ENCODE data around the gene PTPRT.

PTPRT gene

DNA sequence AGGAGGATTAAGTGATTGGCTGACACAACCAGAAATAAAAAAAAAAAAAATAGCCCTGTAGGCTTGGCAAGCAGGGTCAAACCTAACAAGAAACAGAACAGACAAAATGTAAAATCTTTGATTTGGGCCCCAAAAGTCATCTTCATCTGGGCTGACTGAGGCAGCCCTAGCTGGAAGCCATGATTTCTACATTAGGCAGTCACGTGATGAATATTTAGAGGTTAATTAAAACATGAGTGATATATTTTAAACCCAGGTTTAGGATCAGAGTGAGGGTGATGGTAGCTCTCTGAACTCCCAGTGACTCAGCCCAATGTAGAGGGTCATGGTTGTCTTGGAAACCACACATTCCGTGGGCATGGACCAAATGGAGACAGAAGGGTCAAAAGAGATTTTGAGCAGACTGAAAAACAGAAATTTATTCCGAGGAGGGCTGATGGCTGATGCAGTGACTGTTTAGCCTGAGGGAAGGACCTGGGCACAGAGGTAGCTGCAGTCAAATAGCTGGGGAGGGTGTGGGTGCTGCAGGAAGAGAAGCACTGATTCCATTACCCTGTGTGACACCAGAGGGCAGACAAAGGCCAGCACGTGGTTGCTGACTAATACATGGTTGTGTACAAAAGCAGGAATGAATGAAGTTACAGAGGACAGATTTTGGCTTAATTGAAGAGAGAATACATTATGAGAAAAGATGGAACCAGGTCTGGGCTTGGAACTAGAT, 998.4 kb downstream of the PTPRT start:
- DNase-seq (ENCODE audit: low spot score) = peak; percentile 35

DNA sequence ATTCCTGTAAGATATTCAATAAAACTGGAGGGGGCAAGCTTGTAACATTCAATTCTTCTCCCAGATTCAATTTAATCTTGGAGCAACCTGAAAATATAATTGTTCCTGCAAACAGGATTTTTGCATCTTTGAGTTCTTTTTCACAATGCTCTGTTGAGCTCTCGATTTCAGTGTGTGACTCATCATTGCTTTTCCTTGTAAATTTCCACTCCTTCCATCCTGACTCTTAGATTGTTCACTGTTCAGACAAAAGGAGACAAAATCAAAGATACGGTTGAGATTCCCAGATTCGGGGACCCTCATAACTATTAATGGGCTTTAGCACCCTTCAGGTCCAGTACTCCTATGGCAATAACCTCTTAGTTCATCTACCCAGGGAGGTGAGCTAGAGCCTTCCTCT, 999.6 kb downstream of the PTPRT start:
- no peak for DNase-seq (ENCODE audit: low spot score)

DNA sequence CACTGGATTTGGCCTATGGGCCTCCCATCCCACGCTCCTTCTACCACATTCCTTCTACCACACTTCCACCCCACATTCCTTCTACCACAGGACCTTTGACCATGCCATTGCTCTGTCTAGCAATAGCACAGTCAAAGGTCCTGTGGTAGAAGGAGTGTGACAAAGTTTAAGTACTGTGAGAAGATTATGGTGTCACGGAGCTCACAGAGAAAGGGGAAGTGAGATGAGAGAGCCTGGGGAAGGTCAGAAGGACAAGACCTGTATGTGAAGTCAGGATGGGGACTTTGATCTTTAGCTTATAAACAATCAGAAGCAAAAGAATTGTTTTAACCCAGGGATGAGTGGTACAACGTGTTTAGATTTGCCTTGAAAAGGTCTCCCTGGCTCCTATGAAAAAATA, 1003.4 kb downstream of the PTPRT start:
- no peak for DNase-seq (ENCODE audit: low spot score)

DNA sequence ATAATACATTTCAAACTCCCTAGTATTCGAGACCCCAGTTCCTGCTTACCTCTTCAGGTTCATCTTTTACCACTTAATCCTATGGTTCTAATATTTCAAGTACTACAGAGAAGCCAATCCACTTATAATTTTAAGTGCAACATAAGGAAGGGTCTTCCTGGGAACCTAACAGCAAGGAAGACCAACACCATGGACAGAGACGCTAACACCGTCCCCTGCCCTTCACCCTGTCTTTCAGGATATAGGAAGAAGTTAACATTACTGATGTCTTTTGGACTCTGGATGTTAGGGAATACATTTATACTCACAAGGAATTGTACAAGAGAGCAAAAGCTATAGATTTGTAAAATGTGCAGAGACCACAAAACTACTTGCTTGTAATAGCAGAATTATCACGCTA, 1006.6 kb downstream of the PTPRT start:
- DNase-seq (ENCODE audit: low spot score) = no peak

DNA sequence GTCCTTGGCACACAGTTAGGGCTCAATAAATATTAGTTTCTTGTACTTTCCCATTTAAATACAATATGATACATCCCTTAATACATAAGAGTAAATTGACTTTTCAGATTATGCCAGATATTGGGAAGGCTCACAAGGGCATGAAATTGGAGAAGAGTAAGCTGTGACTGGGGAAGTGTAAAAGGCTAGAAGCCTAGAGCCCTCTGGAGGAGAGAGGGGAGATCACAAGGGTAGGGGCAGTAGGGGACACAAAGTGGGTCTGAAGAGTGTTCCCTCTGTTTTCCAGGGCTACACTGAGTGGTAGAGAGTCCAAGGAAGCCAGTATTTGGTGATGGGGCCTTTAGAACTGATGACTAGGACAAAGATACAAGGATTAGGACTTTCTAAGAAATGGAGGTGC, 1008.6 kb downstream of the PTPRT start:
- DNase-seq (ENCODE audit: low spot score) = no peak

DNA sequence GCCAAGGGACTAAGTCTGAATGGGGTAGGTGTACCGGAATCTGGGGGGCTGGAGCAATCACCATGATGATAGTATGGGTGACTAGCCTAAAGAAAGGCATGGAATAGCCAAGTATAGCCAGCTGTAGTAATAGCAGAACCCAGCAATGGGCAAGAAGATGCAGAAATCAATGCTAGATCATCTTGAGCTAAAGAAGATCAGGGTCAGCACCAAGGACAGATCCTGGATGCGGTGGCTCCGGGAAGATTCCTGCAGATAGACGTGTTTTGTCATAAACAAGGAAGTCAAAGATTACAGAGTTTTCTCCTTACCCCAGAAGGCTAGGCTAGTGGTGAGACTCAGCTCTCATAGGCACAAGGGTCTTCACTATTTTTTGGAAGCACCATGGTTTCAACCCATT, 1009.9 kb downstream of the PTPRT start:
- peak; percentile 26 for DNase-seq (ENCODE audit: low spot score)

DNA sequence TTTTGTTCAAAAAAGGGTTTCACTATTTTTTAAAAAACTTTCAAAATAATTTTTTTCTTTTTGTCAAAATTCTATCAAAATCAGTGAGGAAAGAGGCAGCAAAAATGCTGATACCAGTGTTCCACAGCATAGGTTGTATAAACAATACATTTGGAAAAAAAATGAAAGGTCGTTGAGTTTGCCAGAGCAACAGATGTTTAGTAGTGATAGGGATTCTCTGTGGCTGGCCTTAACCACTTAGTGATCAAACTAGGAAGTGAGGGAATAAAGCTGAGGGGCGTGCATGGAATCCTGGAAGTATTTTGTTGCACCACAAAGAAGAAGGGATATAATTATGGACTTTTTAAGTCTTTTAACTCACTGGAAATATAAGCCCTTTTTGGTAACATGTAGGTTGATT, 1016.3 kb downstream of the PTPRT start:
- DNase-seq (ENCODE audit: low spot score) = no peak

DNA sequence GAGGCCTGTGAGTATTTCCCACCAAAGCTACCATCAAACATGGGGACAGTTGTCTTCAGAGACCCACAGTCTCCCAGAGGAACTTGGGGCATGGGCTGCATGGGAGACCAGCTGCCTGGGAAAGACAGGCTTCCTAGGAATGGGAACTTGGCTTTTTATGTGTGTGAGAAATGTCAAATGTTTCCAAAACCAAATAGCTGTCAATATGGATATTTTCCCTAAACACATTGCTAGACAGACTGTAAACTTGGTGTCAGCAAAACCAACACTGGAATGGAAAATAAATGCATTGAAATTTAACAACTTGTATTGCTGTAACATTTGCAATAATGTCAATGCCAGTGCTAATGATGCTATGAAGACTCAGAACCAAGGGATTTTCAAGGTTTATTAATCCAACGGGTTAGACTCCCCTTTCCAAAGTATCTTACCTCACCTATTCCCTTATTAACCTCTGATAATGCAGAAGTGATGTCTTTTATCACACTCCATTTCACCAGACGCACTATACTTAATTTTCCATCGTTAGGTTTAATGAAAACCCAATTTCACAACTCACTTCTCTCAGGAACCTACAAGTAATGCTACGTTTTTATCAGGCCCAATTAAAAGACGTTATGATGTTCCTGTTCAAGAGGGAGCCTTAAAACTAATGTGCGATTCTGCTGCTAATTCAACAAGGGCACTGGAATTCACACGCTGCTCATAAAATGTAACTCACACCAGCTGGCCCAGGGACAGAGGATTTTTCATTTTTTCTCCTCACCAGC, 1025.4 kb downstream of the PTPRT start:
- DNase-seq (ENCODE audit: low spot score) = no peak

DNA sequence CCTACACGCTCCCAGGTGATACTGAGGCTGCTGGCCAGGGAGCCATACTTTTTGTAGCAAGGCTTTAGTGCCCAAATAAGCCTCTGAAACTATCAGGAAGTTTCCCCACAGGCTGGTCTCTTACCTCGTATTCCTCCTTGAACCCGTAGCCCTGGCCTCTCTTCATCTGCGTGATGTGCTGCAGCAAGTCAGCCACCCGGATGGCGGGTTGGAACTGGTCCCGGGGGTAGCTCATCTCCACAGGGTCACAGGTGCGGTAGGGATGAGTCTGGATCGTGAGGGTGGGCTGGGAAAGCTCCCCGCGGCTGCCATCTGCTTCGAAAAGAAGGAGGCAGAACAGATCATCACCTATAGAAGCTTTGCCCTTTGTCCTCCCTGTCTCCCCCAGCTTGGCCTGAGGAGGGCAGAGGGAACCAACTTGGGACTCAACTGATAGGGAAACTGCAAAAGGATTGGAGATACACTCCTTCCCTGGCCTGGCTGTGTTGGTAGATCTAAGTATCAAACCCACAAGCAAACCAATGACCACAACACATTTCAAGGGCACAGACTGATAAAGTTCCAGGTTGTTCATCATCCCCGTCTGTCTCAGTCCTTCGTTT, 1028.4 kb downstream of the PTPRT start:
- DNase-seq (ENCODE audit: low spot score) = no peak

DNA sequence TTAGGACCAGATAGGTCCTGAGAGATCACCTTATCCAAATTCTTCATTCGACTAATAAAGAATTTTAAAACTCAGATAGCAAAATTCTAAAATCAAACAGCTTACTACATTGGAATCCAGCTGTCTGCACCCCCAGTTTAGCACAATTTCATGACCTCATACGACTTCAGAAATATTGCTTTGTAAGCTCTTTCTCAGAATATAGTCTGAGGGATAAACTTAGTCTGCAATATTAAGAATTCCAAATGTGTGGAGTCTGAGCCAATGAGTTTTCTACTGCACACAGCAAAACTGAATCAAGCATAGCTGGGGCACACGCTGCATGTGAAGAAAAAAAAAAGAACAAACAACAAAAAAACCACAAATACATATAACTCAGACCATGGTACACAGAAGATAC, 1029.9 kb downstream of the PTPRT start:
- no peak for DNase-seq (ENCODE audit: low spot score)

DNA sequence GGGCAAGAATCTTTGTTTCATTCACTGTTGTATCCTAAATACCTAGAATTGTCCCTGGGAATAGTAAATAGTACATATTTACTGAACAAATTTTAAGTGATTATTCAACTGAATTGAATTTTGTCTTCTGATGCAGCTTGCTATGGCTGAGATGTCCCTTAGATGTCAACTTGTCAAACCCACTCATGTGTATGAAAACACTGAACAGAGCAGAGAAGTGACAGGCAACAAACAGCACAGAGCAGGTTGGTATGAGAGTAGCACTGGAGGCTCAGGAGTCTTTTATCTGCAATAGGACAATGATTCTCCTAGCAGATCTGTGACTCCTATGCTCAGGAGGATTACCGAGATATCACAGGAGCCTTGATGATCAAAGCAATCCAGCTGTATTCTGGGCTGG, 1031.4 kb downstream of the PTPRT start:
- no peak for DNase-seq (ENCODE audit: low spot score)

DNA sequence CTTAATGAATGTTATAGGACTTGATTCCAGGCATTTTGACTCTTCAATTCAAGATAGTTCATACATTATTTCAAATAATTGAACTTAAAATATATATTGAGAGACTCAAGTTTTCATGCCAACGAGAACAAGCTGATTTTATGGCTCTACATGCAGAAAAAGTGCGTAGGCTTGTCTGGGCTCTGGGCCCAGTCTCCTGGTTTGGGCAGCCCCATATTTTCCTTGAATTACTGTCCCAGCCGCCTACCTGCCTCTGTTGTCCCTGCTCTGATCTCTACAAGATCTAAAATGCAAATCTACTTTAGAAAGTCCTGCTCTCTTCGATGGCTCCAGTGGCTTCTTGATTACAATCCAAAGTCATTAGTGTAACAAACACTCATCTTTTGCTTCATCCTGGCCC, 1034.1 kb downstream of the PTPRT start:
- DNase-seq (ENCODE audit: low spot score) = no peak

DNA sequence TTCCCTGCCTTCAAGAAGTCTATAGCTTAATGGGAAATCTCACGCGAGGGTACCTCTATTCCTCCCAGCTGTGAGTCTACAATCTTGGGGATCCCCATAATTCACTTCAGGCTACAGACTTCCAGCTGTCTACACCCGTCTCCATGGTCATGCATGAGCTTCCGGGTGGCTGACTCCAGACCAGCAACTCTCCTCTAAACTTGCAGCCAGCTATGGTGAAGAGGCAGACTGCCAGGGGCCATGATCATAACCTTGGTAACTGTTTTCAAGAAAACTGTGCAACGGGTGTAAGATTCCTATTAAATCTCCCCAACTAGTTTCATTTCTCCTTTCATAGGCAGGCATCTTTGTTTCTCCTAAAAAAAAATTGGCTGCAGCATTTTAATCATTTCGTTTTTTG, 1037.1 kb downstream of the PTPRT start:
- DNase-seq (ENCODE audit: low spot score) = no peak

DNA sequence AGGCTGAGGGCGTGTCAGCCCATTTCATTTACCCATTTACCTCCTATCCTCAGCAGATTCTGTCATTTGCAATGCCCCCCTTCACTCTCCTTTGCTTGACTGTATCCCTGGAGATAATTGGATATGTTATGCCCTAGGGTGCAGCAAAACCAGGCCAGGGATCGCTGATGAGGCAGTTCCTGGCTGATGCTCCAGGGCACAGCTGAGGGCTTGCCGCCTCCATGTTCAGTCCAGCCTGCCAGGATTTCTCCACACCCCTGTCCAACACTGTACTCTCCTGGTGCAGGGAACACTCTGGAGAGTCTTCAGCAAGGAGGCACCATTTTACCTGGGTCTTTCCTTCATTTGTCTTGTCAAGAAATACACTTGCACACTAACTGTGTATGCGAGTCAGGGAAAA, 1039.5 kb downstream of the PTPRT start:
- DNase-seq (ENCODE audit: low spot score) = no peak

DNA sequence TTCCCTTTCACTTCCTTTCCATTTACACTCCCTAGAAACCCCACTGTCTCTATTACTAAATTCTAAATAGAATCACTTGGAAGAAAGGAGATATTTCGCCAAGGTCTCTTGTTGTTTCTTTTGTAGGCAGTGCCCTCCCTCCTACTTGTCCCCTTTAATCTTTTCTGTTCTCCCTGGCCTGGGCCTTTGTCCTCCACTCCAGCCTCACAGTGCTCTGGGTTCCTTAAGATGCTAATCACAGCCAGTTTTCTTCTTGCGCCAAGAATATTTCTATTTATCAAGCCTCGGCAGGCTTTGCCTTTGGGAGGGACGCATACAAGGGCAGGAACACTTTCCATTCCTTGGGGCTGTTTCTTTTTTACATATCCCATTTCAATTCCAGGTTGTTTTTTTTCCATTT, 1051.0 kb downstream of the PTPRT start:
- no peak for DNase-seq (ENCODE audit: low spot score)

DNA sequence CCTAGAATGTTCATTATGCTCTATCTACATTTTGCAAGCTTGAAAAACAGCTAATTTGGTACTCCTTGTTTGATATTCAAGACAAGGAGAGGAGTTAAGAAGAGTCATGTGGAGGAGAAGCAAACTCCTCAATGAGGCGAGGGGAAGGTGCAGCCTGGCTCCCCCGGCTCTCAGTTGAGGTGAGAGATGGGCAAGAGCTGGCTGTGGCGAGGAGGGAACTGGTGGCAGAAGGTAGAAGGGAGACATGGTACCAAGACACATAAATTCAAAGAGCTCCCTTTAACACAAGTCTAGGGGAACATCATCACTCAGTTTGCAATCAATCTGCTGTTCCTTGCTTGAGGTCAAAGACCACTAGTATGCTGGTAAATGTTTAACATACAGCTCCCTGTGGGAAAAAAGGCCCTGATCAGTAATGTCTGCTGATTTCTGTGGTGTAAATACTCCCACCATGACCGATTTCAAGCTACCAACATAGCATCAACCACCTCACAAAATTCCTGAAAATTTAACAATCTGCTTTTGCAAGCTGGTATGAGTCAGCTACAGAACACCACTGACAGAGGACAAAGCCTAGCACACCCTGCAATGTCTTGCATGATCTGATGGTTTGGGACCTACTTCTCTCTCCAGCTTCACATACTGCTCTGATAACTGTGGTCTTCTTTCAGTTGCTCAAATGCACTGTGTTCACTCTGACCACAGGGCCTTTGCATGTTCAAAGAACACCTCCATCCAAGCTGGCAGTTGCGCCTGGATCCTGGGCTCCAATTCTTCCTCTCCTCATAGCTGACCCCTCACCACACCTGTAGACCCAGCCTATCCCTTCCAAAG, 1055.2 kb downstream of the PTPRT start:
- no peak for DNase-seq (ENCODE audit: low spot score)

DNA sequence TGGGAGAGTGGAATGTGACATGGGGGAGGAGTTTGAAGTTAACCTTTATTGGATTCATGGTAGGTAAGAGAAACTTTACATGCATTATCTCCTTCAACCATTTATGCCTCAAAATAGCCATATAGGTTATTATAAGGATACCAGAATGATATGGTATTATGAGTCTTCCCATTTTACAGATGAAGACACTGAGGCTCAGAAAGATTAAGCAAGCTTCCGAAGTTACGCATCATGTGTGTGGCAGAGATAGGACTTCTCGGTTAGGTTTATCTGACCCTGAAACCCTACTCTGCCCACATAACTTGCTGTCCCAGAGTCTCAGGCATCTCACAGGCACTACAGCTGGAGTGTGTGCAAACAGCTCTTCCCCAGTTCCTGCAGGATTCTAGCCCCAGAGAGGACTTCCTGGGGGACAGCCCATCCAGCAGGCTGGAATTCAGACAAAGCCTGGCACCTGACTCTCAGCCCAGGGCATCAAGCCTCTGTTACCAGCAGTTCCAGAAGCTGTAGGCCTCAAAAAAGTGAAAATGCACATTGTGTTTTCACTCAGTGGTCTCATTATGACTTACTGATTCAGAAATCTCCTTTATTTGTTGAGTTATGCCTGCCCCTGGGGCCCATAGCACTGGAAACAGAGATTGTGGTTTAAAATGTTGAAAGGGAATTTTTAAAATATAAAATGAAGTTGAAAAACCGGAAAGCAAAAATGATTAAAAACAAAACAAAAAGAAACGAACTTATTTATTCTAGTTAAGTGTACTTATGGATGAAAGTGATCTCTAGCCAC, 1058.7 kb downstream of the PTPRT start:
- no peak for DNase-seq (ENCODE audit: low spot score)

DNA sequence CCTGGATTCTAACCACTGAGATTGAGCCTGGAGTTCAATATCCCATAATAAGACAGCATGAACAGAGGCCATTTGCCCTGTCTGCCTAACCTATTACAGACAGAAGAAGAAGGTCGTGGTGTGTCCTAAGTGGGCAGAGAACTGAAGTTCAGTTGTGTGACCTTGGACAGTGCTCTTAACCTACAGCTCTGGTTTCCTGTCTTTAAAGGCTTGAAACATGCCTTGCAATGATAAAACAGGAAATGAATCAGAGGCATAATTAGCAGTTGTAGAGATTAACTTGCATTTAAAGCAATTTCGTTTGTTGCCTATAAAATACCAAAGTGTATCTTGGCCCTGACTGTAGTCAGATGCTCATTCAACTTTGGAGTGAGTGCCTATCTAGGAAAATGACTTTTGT, 1064.3 kb downstream of the PTPRT start:
- no peak for DNase-seq (ENCODE audit: low spot score)

DNA sequence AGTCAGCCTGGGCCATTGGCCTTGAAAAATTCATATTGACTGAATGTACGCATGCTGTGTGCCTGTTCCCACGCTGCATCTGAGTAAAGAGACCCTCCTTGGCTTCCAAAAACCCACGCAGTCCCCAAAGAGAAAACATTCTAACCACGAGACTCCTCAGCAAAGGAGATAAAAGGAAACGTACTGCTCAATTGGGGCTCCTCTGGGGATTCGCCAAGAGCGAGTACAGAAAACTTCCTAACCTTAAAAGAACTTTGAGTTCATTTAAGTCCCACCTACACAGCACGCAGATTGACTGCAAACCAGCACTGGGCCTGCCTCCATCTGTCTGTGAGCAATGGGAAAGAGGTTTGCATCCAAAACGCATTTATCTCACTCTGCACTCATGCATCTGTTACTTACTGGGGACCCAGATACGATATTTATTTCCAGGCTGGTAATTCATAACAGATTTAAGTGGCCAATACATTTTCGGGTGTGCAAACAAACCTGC, 1065.7 kb downstream of the PTPRT start:
- DNase-seq (ENCODE audit: low spot score) = no peak

DNA sequence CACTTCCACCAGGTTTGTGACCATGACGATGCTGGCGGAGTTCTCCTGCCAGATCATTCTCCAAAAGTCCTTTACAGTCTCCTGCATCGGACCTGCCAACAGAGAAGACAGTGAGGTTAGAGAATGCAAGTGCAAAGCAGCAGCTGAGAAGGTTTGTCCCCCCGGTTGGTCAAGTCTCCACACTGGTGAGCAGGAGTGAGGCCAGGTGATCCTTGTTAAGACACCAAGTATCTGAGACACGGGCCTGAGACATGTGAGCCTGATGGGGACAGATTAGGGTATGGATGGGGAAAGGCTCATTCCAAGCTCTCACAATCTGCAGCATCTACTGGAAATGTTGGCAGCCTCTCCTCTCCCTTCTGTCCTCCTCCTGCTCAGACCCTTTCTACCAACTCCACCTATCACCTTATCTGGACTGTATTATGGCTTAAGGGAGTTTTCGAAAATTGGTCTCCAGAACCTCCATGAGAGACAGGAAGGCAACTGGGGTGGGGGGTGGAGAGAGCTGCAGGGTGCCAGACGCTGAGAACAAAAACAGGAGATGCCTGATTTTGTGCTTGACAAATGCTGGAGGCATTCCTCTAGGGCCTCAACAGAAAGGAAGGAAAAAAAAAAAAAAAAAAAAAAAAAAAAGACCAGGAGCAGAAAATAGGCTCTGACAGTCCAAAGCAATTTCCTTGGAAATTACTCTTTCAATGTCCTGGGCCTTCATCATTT, 1071.1 kb downstream of the PTPRT start:
- DNase-seq (ENCODE audit: low spot score) = no peak

DNA sequence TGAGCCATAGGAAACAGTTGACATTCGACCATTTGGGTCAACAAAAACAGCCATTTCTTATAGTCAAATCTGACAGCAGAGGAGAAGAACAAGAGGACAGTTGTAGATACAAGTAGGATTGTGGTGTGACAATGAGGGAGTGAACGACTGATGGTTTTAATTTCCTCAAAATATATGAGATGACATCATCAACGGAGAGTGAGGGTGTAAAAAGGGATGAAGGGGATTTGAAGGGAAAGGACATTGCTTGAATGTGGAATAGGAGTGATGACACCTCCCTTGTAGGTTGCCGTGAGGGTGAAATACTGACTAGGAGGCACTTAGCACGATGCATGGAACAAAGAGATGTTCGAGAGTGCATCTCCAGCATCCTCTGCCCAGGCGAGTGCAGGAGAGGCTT, 1071.7 kb downstream of the PTPRT start:
- no peak for DNase-seq (ENCODE audit: low spot score)
